HG02981 (cell line): ENCODE measurements around the gene MIA2.

Experiments used
- ATAC-seq: cut with Tn5 transposase; IDR thresholded peaks from one replicate; pipeline ENCODE4 v1.9.1; 2021; ENCODE audit warnings: mild to moderate bottlenecking, moderate library complexity; ENCODE audit not compliant: unreplicated experiment

The MIA2 gene

DNA sequence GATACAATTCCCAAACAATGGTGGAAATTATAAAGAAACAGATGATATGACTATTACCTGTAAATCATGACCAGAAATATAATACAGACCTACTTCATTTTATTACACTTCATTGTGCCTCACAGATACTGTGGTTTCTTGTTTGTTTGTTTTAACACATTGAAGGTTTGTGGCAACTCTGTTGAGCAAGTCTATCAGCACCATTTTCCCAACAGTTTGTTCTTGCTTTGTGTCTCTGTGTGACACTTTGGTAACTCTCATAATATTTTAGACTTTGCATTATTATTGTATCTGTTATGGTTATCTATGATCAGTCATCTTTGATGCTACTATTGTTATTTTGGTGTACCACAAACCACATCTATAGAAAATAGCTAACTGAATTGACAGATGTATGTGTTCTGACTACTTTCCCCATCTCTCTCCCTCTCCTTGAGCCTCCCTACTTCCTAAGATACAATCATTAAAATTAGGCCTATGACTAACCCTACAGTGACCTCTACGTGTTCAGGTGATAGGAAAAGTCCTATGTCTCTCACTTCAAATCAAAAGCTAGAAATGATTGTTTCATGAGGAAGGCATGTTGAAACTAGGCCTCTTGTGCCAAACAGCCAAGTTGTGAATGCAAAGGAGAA is 149.4 kb downstream of the MIA2 start:
- peak; percentile 81 for ATAC-seq

DNA sequence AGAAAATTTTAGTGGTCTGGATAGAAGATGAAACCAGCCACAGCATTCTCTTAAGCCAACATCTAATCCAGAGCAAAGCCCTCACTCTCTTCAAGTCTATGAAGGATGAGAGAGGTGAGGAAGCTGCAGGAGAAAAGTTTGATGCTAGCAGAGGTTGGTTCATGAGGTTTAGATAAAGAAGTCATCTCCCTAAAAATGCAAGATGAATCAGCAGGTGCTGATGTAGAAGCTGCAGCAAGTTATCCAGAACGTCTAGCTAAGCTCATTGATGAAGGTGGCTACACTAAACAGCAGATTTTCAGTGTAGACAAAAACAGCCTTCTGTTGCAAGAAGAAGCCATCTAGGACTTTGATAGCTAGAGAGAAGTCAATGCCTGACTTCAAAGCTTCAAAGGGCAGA is 150.0 kb downstream of the MIA2 start:
- no peak for ATAC-seq

DNA sequence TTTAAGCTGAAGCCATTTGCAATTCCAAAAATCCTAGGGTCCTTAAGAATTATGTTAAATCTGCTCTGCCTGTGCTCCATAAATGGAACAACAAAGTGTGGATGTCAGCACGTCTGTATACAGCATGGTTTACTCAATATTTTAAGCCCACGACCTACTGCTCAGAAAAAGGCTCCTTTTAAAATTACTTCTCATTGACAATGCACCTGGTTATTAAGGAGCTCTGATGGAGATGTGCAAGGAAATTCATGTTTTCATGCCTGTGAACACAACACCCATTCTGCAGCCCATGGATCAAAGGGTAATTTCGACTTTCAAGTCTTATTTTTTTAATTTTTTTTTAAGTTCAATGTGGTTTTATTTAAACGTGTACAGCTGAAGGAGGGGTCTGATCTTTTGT is 150.5 kb downstream of the MIA2 start:
- no peak for ATAC-seq

DNA sequence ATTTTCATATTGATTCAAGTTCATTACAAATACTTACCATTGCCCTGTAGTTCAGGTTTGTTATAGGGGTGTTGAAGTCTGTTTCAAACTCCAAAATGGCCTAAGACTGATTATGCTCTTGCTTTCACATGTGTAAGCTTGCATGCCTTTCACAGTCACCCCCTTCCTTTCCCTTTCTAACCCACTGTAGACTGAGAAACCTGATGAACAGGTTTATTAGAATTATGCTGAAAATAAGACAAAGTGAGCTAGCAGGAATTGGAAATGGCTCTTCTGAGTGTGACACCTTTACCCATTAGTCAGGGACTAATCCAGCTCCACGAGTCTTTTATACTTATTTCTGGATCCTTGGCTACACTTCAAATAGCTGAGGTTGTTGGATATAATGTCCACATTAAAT is 159.6 kb downstream of the MIA2 start:
- no peak for ATAC-seq

DNA sequence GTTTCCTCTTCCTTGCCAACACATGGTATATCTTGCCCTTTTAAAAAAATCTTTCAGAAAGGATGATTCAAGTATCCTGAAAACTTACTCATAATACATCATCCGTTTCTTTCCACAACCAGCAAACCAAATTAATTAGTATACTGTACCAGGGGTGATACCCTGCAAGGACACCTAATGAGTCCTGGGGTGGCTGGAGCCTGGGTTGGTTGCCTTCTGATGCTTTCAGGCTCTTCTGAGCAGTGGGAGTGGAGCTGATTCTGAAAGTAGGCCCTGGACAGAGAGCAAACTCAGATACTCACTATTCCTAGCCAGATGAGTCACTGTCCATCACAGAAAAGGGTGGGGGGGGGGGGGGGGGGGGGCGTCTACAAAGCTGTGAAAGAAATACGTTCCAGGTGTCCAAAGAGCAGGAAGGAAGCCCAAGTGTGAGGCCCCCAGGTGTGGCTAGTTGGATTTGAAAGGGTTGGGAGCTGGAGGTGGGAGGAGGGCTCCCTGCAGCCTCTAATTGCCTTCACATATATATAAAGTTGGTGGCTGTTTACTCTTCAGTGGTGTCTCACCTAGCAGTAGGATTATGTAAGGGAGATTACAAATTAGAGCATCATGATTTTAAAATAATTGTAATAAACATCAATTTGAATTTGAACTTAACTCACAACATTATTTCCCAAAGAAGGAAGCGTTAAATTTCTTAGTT is 162.0 kb downstream of the MIA2 start:
- no peak for ATAC-seq

DNA sequence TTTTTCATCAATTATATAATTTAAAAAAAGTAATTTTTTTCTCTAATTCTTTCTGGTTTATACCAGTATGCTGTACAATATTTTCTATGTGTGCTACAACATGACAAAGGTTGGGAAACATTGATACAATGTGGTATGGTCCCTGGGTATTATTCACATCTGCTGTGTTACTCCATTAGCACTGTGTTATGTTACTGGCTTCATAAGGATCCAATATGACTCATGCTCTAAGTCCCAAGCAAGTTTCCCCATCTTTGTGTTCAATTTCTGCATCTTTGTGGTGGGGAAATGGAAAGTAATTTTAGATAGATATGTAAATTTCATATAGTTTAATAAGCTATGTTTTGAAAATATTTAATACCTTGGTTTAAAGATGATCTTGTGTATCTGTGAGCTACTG is 162.7 kb downstream of the MIA2 start:
- ATAC-seq: no peak

DNA sequence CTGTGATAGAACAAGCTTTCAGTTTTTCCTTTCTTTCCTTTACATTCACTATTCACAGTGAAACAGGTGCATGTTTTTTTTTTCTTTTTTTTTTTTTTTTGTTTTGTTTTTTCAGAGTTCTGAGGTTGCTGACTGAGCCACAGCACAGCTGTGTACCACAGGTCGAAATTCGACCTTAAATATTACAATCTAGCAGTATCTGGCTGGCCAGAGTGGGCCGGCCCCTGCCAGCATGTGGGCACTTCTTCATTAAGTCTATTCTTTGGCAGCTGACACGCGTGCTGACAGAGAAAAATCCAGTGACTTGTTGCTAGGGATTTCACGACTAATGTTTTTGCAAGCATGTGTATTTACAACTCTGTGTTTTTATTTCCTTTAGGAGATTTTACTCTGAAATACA is 164.7 kb downstream of the MIA2 start:
- ATAC-seq: no peak

DNA sequence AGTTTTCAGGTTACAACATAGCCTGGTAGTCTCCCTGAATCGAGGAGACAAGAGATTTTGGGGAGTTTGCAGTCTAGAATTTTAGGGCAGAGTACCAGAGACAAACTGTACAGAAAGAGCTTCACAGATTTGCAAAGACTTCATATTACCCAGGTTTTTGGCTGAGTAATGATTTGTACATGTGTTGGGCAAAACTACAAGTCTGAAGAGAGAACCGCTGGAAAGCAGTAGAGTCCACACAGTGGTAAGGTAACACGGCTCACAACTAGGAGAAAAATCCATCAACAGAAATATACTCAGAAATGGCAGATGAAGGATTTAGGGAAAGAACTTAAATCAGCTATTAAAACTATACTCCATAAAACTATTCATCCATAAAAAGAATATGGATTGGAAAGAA is 172.8 kb downstream of the MIA2 start:
- ATAC-seq: no peak

DNA sequence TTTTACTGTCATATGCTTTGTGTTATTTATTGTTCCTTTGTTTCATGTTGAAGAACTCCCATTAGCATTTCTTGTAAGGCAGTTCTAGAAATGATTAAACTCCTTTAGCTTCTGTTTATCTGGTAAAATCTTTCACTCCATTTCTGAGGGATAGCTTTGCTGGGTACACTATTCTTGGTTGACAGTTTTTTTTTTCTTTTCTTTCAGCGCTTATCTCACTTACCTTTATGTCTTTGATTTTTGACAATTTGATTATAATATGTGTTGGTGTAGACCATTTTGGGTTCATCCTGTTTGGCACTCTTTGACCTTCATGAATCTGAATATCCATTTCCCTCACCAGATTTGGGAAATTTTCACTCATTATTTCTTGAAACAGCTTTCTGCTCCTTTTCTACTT is 182.4 kb downstream of the MIA2 start:
- ATAC-seq: no peak

DNA sequence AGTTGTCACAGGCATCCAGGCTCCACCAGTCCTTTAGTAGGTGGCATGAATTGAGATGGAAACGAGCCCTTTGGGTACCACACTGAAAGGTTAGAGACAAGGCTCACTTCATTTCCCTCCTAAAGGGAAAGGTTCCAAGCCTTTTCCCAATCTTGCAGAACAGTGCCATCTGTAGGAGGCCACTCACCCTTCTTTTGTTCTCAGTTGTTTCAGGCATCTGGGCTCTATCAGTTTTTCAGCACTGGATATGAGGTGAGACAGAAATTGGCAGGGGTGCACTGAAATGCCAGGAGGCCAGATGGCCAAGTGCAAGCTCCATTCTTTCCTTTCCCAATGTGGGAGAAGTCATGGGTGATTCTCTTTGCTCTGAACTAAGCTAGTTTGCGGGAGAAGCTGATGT is 183.3 kb downstream of the MIA2 start:
- ATAC-seq: no peak

DNA sequence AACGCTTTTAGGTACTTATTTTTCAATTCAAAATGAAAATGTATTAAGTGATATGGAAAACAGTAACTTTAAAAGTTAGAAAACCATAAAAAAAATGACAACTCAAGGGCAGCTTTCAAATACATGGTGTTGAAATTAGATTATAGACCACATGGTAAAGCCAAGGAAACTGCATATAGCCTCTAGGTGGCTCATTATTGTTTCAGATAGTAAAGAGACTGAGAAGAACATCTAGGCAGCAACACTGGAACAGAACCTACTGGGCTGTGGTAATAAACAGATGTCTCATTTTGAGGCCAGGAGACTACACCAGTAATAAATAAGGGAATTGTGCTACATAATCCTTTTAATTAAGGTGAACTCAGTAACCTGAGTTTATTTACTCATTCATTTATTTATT is 185.6 kb downstream of the MIA2 start:
- no peak for ATAC-seq

DNA sequence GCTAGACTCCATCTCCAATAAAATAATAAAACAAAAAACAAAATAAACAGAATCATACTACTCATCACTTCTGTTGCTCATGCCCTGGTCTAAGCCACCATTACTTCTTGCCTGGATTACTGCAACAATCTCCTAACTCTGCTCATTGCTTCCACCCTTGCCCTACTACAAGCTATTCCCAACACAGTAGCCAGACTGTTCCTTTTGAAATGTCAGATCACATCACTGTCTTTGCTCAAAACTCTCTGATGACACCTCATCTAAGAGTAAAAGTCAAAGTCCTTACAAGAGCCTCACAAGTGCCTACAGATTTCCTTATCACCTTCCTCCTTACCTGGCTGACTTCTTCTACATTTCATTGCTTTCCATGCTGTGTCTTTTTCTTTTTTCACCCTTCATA is 188.5 kb downstream of the MIA2 start:
- no peak for ATAC-seq

DNA sequence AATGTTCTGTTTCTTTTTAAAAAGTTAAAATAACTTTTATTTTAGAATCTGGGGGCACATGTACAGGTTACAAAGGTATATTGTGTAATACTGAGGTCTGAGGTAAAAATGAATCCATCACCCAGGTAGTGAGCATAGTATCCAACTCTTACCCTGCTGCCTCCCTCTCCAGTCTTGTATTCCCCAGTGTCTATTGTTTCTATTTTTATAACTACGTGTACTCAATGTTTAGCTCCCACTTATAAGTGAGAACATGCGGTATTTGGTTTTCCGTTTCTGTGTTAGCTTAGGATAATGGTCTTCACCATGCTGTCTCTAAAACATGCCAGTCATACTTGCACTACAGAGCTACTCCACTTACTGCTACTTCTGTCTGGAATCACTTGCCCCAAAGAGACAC is 190.1 kb downstream of the MIA2 start:
- no peak for ATAC-seq

DNA sequence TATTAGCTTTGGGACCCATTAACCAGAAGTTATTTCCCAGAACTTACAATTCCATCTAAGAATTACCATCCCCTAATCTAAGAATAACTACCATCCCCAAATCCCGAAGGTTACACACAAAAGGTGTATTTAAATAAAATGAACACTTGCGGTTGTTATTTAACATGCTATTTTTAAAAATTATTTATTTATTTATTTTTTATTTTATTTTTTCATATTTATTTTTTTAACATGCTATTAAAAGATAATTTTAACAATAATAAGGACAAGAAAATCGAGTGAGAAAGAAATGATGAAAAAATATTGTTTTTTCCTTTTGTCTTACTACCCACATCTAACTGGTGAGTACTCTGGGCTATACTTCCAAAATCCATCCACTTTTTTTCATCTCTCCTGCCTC is 192.2 kb downstream of the MIA2 start:
- ATAC-seq: no peak

DNA sequence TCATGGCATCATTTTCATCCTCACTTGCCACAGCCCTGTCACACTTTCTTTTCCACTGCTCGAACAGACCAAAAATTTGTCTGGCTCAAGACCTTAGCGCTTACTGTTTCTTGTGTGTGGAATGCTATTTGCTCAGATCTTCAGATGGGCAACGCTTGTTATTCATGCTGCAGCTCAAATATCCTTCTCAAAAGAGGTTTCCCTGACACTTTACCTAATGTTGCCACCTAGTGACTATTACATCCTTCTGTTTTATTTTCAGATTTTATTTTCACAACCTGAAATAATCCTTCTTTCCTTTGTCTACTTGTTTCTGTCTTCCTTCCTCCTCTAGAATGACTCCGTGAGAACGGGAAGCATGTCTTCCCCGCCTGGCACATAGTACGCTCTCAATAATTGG is 192.9 kb downstream of the MIA2 start:
- ATAC-seq: no peak

DNA sequence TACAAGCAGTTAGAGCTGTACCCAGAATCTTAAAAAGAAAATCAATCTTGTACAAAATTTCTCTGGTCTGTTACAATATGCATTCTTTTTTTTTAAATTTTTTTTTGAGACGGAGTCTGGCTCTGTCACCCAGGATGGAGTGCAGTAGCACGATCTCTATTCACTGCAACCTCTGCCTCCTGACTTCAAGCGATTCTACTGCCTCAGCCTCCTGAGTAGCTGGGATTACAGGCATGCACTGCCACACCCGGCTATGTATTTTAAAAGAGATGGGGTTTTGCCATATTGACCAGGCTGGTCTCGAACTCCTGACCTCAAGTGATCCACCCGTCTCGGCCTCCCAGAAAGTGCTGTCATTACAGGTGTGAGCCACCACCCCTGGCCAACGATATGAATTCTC is 194.4 kb downstream of the MIA2 start:
- no peak for ATAC-seq

DNA sequence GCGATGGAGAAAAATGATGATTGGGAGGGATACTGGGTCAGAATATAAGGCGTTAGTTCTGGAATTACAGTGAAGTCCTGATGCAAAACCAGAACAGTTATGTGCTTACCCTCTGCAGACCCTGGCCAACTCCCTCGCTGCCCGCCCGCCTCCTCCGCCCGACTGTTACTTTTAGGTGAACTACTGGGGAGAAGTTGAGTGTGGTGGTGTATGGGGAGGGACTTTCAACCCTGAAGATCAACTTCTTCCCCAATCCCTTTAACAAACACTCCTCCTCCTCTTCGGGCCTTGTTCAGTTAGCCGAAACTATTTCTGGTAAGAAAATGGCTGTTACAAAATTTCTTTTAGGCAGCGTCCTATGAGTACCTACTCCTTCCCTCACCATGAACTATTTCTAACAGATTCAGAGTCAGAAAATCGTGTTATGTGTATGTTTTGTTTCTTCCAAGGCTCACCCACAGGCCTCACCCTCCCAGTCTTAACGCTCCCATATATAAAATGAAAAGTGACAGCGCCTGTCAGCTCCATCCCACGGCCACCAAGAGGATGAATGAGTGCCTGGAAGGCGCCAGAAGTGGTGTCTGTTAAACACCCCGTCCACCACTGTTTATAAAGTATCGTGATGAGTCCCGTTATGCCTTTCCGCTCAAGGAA is 197.2 kb downstream of the MIA2 start:
- ATAC-seq: peak; percentile 1

DNA sequence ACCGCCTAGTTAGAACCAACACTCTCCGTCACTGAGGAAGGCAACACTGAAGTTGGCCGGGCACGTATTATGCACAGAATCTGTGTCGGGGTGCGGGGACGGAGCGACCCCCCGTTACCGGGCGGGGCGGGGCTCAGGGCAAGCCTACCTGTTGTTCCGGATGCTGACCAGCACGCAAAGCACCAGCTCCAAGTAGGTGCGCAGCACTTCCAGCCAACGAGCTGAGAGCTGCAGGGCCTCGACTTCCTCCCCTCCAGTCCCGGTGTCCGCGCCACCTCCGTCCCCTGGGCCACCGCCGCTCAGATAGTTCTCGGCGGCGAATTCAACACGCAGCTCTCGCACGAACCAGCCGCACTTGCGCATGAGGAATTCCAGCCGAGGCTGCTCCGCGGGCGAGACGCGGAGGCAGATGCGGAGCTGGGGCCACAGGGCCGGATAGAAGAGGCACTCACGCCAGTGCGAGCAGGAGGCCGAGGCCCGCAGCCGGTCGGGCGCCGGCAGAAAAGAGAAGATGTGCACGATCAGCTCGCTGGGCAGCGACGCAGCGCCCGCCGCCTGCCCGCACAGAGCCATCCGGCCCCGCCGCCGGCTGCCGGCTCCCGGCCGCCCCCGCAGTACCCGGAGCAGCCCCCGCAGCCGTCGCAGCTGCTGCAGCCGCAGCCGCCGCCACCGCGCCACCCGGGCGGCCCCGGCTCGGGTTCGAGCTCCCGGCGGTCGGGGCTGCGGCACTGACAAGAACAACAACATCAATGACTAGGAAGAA is 197.9 kb downstream of the MIA2 start:
- peak; percentile 16 for ATAC-seq

DNA sequence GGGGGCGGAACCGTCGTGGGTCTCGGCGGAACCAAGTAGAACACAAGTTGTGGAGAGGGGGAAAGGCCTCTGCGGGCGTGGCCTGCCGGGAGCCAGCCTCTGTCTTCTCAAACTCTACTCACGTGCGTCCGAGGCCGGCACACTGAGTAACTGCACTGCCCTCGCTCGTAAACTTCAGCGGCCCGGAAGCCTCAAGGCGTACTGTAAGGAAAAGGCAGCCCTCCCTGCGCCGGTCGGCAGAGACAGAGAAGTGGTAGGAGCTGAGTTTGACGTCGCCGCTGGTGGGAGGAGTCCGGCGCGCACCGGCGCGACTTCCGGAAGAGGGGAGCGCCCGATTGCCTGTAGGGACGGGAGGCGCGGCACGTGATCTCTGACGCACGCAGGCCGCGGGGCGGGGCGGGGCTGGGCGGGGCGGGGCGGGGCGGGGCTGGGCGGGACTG is 198.5 kb downstream of the MIA2 start, which contains the start of gene FBXO33:
Gene FBXO33 (minus strand): TSS at position 255 of the 440 bp plus-strand sequence. CDS start 271 bp downstream, outside the sequence.
- peak; percentile 80 for ATAC-seq

DNA sequence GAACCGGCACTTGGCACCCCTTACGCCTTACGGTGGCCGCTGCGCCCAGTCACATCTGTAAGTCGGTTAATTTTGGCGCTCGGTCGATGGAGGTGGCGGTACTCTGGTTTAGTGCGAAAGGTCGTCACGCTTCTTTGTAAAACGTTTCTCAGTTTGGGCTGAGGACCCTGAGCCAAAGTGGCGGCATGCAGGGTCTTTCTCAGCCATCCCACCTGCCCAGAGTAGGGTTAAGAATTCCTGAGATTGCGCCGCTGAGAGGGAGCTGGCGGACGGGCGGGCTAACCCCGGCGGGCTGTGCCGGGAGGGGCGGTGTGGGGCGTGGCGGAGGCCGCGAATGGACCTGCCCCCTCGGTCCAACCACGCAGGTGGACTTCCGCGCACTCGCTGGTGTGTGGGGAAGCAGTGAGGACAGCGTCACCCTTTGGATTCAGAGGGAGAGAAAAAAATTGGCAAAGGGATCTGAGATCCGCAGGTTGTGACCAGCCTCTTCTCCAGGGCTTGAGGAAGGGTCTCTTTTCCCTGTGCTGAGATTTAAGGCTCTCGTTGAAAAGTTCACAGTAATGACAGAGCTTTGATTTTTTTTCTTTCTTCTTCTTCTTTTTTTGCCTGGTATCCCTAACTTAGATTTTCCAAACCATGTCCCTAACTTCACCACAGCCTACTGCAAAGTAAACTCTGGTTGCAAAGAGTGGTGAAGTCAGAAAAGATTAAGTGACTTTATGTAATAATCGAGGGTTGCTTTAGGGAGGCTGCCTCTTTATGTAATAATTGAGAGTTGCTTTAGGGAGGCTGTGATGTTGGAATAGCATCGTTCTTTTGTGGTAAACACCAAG is 199.1 kb downstream of the MIA2 start:
- peak; percentile 58 for ATAC-seq

DNA sequence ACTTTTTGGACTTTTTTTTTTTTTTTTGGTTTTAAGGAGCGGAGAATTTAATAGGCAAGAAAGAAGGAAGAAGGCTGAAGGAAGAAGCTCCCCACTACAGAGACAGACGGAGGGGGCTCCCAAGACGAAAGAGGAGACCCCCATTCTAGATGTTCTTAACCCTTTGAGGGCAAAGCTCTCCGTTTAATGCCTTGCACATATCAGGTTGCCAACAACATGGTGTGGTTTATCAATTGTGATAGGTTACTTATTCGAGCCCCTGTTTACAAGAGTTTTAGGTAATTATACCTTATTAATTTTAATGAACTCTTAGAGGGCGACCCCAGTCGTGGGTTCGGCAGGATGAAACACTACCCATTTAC is 199.7 kb downstream of the MIA2 start:
- no peak for ATAC-seq
